NCI-H2107 treated with DMSO at 0.1 percent for 48 hours (cell line): Measurements from ENCODE around the gene IQCK.
"Not testable (repeated sequence)": the region's sequence is repeated elsewhere in the genome, so short reads cannot be mapped to it uniquely, and the experiment has no call there.

Experiments
- DNase-seq: peaks from one replicate; lab custom pipeline; 2025; ENCODE audit not compliant: unreplicated experiment; lab: John Stamatoyannopoulos, UW

IQCK gene

DNA sequence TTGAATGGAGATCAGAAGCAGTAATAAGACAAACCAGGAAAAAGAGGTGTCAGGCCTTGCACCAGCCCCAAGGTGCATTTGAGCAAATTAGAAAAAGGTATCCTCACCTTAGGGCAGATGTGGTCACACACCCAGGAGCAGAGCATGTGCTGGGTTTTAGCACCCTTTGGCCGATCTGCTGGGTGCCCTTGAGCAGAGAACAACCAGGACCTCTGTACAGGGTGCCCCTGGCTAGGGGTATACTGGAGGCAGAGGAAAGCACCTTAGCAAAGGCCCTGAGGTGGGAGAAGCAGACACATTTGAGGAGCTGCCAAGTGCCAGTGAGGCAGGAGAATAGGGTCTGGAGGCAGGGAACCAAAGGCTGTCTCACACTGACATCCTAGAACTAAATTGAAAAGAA is 67.0 kb downstream of the IQCK start:
- DNase-seq = no peak

DNA sequence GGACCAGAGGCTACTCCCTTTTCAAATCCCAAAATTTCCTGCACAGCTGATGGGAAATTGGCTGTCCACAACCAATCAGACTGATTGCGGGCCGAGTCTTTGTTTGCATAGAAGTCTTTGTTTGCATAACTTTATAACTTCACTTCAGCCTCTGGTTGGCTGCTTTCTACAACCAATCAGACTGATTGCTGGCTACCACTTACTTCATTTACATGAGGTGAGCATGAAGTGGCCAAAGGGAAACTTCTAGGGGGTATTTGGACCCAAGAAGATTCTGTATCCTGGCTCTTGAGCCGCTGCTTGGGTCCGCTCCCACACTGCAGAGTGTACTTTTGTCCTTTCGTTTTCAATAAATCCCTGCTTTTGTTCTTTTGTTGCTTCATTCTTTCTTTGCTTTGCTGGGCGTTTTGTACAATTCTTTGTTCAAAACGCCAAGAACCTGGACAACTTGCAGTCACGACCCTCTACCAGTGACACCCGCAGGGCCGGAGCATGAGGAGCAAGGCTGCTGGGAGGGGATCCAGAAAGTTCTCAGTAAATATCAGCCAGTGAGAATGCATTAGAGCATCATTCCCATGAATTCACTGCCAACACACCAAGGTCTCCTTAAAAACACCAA is 67.5 kb downstream of the IQCK start:
- no peak for DNase-seq

DNA sequence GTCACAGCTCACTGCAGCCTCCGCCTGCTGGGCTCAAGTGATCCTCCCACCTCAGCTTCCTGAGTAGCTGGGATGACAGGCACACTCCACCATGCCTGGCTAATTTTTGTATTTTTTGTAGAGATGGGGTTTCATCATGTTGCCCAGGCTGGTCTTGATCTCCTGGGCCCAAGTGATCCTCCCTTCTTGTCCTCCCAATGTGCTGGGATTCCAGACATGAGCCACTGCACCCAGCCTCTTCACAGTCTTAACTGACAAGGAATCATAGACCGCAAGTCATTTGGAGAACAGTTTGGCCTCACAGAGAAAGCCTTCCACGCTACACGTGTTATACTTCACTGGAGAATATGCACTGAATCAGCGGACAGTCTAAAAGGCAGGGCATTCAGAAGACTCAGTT is 83.3 kb downstream of the IQCK start:
- not testable (repeated sequence) for DNase-seq

DNA sequence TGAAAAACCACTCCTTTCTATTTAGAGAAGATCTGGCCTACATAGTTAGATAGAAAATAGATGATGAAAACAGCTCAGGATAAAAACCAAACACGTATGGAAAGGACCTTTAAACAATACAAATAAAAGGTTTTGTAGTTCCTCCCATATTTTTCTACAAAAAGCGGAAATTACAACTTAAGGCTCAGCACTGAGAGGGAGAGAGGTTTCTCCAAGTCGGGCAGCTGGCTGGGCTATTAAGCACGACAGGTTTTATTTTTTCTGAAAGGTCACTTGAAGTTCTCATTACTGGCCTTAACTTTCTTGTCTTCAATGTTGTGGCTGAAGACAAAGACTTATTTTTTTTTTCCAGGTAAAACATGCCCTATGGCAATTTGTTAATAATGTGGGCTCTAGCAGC is 83.8 kb downstream of the IQCK start:
- not testable (repeated sequence) for DNase-seq

GRCh38 chr16:19802612-19803011 is 84.5 kb downstream of the IQCK start:
- no peak for DNase-seq

DNA sequence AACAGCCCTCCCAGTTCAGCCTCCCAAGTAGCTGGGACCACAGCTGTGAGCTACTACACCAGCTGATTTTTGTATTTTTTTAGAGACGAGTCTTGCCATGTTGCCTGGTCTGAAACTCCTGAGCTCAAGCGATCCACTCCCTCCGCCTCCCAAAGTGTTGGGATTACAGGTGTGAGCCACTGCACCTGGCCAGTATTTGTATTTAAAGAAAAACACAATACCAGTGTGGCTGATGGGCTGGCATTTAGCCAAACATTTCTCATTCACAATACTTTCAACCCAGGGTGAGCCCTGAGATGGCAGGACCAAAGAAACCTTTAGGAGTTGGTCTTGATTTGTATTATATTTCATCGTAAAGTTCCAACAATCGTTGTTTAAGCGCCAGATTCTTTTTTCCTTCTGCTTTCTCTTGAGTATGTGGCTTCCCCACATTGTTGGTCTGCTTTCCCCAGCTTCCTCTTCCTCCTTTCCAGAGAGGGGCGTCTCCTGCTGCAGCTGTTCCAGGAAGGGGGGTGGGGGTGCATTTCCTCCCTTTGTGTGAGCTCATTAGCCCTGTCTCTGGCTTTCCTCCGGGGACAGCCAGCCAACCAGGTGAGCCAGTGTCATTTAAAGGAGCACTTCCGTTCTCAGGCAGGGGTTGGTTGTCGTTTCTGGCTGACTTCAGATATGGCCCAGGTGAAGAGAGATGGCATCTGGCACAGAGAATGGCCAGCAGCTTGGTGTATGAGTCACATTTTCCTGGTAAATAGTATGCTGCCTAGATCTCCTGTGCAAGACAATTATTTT is 86.7 kb downstream of the IQCK start:
- peak; percentile 93 for DNase-seq

- no peak for DNase-seq
Observed at GRCh38 chr16:19805459-19806162, 87.5 kb downstream of the IQCK start.

DNA sequence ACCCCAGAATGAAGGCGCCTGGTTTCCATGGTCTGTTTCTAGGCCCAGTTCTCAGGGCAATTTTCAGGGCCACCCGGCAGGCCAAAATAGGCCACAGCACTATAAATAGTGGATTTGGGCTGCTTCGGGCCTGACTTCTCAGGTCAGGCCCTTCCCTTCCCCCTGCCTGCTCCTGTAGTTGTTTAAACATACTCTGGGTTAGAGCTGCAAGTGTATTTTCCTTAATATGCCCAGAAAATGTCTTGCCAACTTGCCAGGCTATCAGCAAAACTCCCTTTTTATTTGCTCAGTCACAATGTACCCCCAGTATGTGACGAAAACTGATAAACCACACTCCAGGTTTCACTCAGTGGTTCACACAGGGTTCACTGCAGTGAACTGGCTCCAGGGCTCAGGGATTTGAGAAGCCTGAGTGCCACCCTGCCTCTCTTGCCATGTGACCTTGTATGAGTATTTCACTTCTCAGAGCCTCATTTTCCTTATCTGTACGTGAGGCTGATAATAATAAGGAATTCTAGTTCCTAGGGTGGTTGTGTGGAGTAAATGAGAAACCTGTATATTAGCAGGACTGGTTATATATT is 90.1 kb downstream of the IQCK start:
- no peak for DNase-seq

DNA sequence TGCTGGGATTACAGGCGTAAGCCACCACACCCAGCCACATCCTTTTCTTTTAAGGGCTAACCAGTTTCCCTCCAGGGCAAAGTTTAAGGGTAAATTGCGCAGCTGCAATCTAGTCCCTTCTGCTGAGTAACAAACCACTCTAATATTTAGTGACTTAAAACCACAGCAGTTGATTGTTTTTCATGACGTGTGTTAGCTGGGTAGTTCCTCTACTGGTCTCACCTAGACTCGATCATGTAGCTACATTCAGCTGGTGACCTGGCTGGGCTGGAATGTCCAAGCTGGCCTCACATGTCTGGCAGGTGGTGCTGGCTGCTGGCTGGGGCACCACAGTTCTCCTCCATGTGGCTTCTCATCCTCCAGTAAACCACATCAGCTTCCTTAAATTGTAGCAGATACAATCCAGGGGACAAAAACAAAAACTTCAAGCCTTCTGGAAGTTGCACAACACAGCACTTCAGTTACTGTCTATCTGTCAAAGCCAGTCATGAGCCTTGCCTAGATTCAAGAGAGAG is 91.1 kb downstream of the IQCK start:
- no peak for DNase-seq

- DNase-seq = no peak
Observed at GRCh38 chr16:19809693-19810092, 91.6 kb downstream of the IQCK start.

- no peak for DNase-seq
Observed at GRCh38 chr16:19810817-19811731, 93.0 kb downstream of the IQCK start.

- DNase-seq = no peak
Observed at GRCh38 chr16:19812986-19813385, 94.9 kb downstream of the IQCK start.

DNA sequence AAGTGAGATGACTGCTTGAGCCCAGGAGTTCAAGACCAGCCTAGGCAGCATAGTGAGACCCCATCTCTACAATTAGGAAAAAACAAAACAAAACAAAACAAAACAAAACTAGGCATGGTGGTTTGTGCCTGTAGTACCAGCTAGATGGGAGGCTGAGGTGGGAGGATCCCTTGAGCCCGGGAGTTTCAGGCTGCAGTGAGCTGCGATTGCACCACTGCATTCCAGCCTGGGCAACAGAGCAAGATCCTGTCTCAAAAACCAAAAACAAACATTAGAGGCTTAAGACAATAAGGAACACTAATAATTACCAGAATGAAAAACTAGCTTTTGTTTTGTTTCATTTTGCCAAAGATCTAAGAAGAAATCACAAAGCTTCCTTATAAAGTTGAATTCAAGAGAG is 97.3 kb downstream of the IQCK start:
- DNase-seq = no peak

DNA sequence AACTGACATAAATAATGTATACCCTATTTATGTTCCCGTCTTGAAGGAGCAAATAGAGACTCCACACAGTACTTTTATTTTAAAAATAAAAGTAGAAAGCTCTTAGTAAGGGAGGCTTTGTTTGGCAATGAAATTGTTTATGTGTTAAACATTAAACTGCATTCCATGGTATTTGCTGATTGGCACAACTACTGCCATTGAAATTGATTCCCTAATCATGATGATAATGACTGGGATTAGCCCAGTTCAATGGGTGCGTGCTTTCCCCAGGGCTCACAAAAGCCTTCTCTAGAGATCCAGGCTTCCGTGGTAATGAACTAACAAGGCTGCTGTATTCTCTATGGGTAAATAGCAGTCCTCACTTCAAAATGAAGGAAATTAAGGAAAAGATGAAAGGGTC is 99.1 kb downstream of the IQCK start:
- DNase-seq = no peak

DNA sequence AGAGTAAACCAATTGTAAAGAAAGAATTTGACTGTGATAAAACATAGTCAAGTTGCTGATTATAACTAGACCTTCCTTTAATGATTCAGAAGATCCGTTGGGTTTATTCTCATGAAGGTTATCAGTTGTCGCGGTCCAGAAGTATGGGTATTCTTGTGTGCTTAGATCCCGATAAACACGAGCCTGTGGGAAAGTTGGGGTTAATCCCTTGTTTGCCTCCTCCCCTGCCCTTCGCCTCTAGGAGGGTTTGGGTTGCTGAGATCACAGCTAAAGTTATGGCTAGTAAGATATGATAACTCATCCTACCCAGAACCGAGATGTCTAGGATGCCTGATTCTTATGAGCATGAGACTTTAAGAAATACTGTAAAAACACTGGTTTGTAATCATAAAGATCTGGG is 99.8 kb downstream of the IQCK start:
- DNase-seq = no peak

GRCh38 chr16:19822533-19822932 is 104.5 kb downstream of the IQCK start:
- DNase-seq = no peak

GRCh38 chr16:19823322-19823721 is 105.3 kb downstream of the IQCK start:
- no peak for DNase-seq

- DNase-seq = no peak
Observed at GRCh38 chr16:19824216-19824615, 106.1 kb downstream of the IQCK start.

DNA sequence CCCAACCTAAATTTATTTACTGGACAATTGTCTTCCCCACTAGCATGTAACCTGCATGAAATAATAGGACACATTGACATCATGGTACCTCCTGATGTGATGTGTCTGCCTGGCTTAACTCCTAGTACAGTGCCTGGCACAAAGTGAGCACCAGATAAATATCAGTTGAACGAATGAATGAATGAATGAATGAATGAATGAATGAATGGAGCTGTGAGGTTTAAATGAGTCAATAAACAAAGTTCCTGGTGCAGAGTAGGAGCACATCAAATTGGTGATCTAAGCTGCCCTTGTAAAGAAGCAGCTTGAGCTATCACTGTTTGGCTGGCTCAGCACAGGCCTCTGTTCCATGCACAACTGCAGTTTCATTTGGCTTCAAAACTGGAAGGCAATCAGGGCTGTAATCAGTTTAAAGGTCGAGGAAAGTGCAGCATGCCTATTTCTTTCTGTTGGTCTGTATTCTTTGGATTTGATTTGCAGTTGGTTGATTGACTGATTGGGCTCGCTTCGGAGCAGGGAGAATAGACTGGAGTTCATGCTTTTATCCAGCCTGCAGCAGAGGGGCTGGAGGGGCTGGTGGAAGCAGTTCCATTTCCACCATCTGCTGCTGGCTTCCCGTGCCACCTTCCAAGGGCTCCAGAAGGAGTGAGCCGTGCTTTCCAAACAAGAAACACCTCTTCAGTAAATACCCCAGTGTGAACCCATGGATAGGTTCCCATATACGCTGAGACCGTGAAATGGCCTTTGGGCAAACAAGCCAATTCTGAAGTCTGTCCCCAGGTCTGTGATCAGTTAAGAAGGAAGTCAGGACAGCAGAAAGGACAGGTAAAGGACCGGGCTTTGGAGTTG is 112.0 kb downstream of the IQCK start:
- DNase-seq = no peak
